ENCODE results near the gene HMGXB3. TPM values are rescaled to one million over a fixed set of nuclear protein-coding genes. Genes with fewer than 3 reads are reported as not detected.

The HMGXB3 gene
- total RNA-seq, 1 donor from 2014 or later, result 55.7 TPM

GRCh38 chr5:150097152-150097551 is 96.6 kb downstream of the HMGXB3 start:
- no peak for DNase-seq (ENCODE audit: low spot score)
- no peaks in the 10 kb centered on the region for H3K4me1 Mint-ChIP-seq (ENCODE audit: unreplicated experiment)
- H3K27me3 Mint-ChIP-seq (ENCODE audit: unreplicated experiment), result peaks cover 2% of the 10 kb centered on the region
- TF ChIP-seq, protein P1, sequence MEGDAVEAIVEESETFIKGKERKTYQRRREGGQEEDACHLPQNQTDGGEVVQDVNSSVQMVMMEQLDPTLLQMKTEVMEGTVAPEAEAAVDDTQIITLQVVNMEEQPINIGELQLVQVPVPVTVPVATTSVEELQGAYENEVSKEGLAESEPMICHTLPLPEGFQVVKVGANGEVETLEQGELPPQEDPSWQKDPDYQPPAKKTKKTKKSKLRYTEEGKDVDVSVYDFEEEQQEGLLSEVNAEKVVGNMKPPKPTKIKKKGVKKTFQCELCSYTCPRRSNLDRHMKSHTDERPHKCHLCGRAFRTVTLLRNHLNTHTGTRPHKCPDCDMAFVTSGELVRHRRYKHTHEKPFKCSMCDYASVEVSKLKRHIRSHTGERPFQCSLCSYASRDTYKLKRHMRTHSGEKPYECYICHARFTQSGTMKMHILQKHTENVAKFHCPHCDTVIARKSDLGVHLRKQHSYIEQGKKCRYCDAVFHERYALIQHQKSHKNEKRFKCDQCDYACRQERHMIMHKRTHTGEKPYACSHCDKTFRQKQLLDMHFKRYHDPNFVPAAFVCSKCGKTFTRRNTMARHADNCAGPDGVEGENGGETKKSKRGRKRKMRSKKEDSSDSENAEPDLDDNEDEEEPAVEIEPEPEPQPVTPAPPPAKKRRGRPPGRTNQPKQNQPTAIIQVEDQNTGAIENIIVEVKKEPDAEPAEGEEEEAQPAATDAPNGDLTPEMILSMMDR (IDR thresholded peaks at IDR 0.05; ENCODE audit: unreplicated experiment), result no peak
- H3K4me3 Mint-ChIP-seq (ENCODE audit: unreplicated experiment), result no peak overlapping the region
- no peaks in the 10 kb centered on the region for H3K9me3 Mint-ChIP-seq (ENCODE audit: unreplicated experiment)
- no peaks in the 10 kb centered on the region for H3K36me3 Mint-ChIP-seq (ENCODE audit: low read depth, unreplicated experiment)
- no peak overlapping the region for H3K27ac Mint-ChIP-seq (ENCODE audit: unreplicated experiment)

DNA sequence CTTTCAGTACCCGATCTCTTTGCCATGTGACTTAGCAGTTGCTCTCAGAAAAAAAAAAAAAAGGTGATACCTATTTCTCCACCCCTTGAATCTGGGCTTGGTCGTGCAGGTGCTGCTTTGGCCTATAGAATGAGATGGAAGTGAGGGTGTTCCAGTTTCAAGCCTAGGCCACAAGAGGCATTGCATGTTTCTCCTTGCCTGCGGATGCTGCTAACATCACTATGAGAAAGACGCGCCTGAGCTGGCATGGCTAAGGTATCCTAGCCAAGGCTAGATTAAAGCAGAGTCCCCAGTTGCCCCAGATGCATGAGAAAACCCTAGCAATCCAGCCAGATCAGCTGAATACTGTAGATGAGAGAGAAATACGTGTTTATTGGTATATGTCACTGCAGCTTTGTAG is 100.5 kb downstream of the HMGXB3 start:
- Mint-ChIP-seq H3K4me3 (ENCODE audit: unreplicated experiment) (no peak overlapping the region), H3K27ac (ENCODE audit: unreplicated experiment) (no peak overlapping the region), H3K27me3 (ENCODE audit: unreplicated experiment) (peaks cover 3% of the 10 kb centered on the region), H3K4me1 (ENCODE audit: unreplicated experiment) (peaks cover 12% of the 10 kb centered on the region), H3K36me3 (ENCODE audit: low read depth, unreplicated experiment) (no peaks in the 10 kb centered on the region), H3K9me3 (ENCODE audit: unreplicated experiment) (no peaks in the 10 kb centered on the region)
- TF ChIP-seq, protein P1 (IDR thresholded peaks at IDR 0.05; ENCODE audit: unreplicated experiment), result no peak
- DNase-seq (ENCODE audit: low spot score), result no peak

Other genes starting within 250 kb of the HMGXB3 start
- gene PDE6A, start 55.9 kb upstream of the HMGXB3 start, total RNA-seq (ENCODE audit: unreplicated experiment), result not detected
- 22.2 TPM for gene SLC26A2, start 40.0 kb upstream of the HMGXB3 start, total RNA-seq (ENCODE audit: unreplicated experiment)
- 3.5 TPM for gene TIGD6, start 85 bp upstream of the HMGXB3 start, total RNA-seq (ENCODE audit: unreplicated experiment)
- 2.7 TPM for gene CSF1R, start 85.8 kb downstream of the HMGXB3 start, total RNA-seq (ENCODE audit: unreplicated experiment)
- 23.7 TPM for gene PDGFRB, start 155.1 kb downstream of the HMGXB3 start, total RNA-seq (ENCODE audit: unreplicated experiment)
- 0.59 TPM for gene CDX1, start 166.0 kb downstream of the HMGXB3 start, total RNA-seq (ENCODE audit: unreplicated experiment)
- gene SLC6A7, start 189.3 kb downstream of the HMGXB3 start, total RNA-seq (ENCODE audit: unreplicated experiment), result not detected